ENCODE measurements around the gene MOB1A. TPM values are rescaled to one million over a fixed set of nuclear protein-coding genes. Genes with fewer than 3 reads are reported as not detected.

Gene MOB1A
- total and polyA plus RNA-seq, 2 of the 13 experiments (the other 11 are each of a cell fraction or from before 2014, with no cell fraction given) = 48.2 to 139 TPM

GRCh38 chr2:74119339-74119738, 59.3 kb downstream of the MOB1A start:
- FAIRE-seq (no peak), ATAC-seq (0 out of 3 replicates have a peak, but pooled peaks have one; percentile 6), DNase-seq (ENCODE audit: low spot score) (no peak)
- Histone ChIP-seq H3K27ac (ENCODE audit: extremely low read length, insufficient read depth, low read length) (no peak overlapping the region), H3K4me1 (ENCODE audit: insufficient read depth, low read length) (peaks cover 14% of the 10 kb centered on the region), H2AFZ (ENCODE audit: low read length) (peak overlapping the region; percentile 80), H3K36me3 (replicated peaks in 1 of 2; ENCODE audit: control insufficient read depth in 1 of 2, insufficient read depth in 2 of 2, low read length in 2 of 2) (no peaks in the 10 kb centered on the region), H3K4me3 (replicated peaks in 1 of 3; ENCODE audit: insufficient read depth in 1 of 3, low read depth in 2 of 3, low read length in 3 of 3) (peak overlapping the region in 2 of 3 experiments; percentile 79 to 91; a peak in 3 of 6 replicates), H4K20me1 (ENCODE audit: insufficient read depth, low read length) (no peaks in the 10 kb centered on the region), H3K27me3 (ENCODE audit: control insufficient read depth in 1 of 2, insufficient read depth in 2 of 2, low read length in 2 of 2) (no peaks in the 10 kb centered on the region), H3K4me2 (ENCODE audit: low read depth, low read length) (peak overlapping the region; percentile 85), H3K9me3 (ENCODE audit: low read length) (peaks cover 22% of the 10 kb centered on the region), H3K9ac (ENCODE audit: insufficient read depth, low read depth, low read length) (no peak overlapping the region; the same call in 1 of the 2 replicates), H3K79me2 (ENCODE audit: insufficient read depth, low read length) (no peaks in the 10 kb centered on the region)
- intact Hi-C loops (cut with micrococcal nuclease; ENCODE audit: unreplicated experiment) = no loop called here
- BruUV-seq (replicated peaks) = no TSS peak
- ChIA-PET CTCF (ENCODE audit: low intra/inter-chr PET ratio, low total read pairs) (no interaction called here), POLR2A (interaction anchor here (1.7 kb wide), 1 partner anchor 292 kb away, joined by 8 read pairs; no protein-coding TSS in a partner anchor)
- in situ Hi-C loops (cut with HindIII; ENCODE audit: extremely low pct_ligation_motif_present, low pct_unique_long_range_greater_than_20kb) = no loop called here
- TF ChIP-seq LCORL (IDR thresholded peaks at IDR 0.05) (no peak), LCORL (CRISPR knock-in tag; IDR thresholded peaks at IDR 0.05) (peak; percentile 4; the same call in 1 of the 2 replicates), SMC3 (IDR thresholded peaks at IDR 0.05; ENCODE audit: low read length) (0 out of 2 replicates have a peak, but pooled peaks have one; percentile 19), RERE (CRISPR knock-in tag; IDR thresholded peaks at IDR 0.05; ENCODE audit: low read depth) (no peak), REL (CRISPR knock-in tag; conservative IDR thresholded peaks at IDR 0.05) (0 out of 2 replicates have a peak, but pooled peaks have one; percentile 42), CTCF (CRISPR knock-in tag; IDR thresholded peaks at IDR 0.05) (0 out of 2 replicates have a peak, but pooled peaks have one; percentile 9), ZNF383 (CRISPR knock-in tag; IDR thresholded peaks at IDR 0.05; ENCODE audit: borderline replicate concordance) (0 out of 2 replicates have a peak, but pooled peaks have one; percentile 2)
